IPS-NIHi7 (cell line): Measurements from ENCODE around the gene MFAP4.

Experiments
- DNase-seq: peaks from one replicate; pipeline ENCODE4 v3.0.0; 2012; ENCODE audit warnings: mixed read lengths; ENCODE audit errors: extremely low spot score

Gene MFAP4

GRCh38 chr17:19348081-19348650 is 38.8 kb downstream of the MFAP4 start:
- no peak for DNase-seq

GRCh38 chr17:19347323-19348080 is 39.5 kb downstream of the MFAP4 start:
- no peak for DNase-seq

GRCh38 chr17:19346351-19347255 is 40.4 kb downstream of the MFAP4 start:
- no peak for DNase-seq

GRCh38 chr17:19345486-19346350 is 41.3 kb downstream of the MFAP4 start:
- no peak for DNase-seq

DNA sequence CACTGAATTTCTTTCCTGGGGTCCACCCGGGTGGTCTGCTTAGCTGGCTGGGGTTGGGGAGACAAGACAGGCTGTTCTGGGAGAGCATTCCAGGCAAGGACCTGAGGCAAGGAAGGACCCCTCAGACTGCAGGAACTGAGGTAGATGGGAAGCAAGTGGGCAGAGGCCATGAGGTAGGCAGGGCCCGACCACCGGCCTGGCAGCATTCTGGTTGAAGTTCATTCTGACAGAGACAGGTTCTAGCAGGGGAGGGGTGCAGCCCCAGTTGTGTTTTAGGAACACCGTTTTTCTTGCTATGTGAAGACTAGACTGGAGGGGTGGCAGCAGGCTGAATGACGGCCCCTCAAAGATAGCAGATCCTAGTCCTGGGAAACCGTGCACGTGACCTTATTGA is 41.9 kb downstream of the MFAP4 start:
- no peak for DNase-seq

GRCh38 chr17:19344311-19345066 is 42.5 kb downstream of the MFAP4 start:
- no peak for DNase-seq

GRCh38 chr17:19343671-19344151 is 43.3 kb downstream of the MFAP4 start:
- DNase-seq: no peak

- no peak for DNase-seq
These were observed 43.7 kb downstream of the MFAP4 start for GRCh38 chr17:19343256-19343630.

- DNase-seq: no peak
These were observed 44.3 kb downstream of the MFAP4 start for GRCh38 chr17:19342611-19343255.

DNA sequence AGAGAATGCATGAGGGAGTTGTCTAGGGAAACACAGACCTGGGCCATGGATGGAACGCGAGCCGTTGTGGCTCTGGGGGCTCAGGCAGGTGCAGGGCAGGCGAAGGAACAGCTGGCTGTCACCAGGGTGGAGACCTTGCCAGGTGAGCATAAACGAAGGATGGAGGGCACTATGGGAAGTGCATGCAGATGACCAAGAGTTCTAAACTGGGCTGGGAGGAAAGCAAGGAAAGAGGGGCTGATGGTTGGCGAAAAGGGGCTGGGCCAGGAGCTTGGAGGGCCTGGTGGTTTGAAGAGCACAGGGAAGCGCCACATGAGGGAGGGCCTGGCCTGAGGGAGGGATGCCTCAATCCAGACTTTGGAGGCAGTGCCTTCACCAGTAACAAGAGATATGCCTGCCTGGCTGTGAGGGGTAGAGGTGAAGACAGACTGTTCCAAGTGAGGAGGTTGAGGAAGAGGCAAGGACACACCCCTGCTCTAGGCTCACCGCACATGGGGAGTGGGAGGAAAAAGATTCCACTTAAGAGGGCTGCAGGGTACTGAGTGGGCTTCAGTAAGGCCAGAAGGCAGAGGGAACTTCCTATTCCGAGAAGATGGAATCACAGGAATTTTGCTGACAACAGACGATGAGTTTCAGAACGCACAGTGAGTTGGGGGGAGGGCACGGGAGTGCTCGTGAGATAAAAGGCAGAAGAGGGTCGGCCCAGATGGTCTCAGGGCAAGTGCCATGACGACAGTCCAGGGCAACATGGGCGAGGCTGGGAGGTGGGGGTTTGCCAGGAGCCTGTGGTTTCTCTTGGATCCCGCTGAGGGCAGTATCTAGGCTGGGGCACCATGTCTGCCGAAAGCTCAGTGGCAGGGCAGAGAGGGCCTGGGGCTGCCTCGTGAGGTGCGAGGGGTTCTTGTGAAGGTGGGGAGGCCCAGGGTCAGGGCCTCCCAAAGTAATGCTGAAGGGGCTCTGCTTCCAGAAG is 45.1 kb downstream of the MFAP4 start:
- DNase-seq: no peak

DNA sequence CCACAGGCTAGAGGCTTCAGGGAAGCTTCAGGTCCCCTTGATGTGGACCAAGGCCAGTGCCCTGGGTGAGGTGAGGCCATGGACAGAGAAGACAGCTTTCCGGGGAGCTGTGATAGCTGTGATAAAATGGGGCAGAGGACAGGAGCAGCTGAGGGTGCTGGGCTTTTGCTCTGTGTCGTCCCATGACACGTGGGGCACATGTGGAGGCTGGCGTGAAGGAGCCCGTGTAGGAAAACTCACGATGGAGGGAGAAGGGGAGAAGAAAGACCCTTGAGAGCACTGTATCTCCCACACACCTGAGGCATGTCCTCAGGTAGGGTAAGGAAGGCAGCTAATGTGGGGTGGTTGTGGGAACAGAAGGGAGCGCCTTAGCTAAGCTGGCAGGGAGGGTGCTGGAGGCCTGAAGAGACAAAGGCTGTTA is 45.8 kb downstream of the MFAP4 start:
- DNase-seq: no peak

DNA sequence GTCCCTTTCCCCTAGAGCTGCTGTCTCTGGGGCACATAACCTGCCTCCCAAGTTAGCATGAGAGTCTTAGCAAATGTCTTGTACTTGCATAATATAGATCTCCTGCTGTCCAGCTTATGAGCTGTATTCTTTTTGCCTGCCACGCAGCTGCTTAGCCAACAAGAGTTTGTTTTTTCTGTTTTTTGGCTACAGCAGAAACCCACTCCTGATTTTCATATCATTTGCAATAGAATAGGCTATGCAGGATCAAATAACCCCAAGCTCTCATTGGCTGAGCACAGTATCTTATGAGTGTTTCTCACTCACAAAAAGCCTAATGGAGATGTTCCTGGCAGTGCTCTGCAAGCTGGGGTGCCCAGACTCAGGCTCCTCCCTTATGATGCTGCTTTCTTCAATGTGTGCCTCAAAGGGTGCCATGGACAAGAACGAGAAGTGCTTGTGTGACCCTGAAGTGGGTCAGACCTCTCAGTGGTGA is 47.6 kb downstream of the MFAP4 start:
- DNase-seq: no peak

DNA sequence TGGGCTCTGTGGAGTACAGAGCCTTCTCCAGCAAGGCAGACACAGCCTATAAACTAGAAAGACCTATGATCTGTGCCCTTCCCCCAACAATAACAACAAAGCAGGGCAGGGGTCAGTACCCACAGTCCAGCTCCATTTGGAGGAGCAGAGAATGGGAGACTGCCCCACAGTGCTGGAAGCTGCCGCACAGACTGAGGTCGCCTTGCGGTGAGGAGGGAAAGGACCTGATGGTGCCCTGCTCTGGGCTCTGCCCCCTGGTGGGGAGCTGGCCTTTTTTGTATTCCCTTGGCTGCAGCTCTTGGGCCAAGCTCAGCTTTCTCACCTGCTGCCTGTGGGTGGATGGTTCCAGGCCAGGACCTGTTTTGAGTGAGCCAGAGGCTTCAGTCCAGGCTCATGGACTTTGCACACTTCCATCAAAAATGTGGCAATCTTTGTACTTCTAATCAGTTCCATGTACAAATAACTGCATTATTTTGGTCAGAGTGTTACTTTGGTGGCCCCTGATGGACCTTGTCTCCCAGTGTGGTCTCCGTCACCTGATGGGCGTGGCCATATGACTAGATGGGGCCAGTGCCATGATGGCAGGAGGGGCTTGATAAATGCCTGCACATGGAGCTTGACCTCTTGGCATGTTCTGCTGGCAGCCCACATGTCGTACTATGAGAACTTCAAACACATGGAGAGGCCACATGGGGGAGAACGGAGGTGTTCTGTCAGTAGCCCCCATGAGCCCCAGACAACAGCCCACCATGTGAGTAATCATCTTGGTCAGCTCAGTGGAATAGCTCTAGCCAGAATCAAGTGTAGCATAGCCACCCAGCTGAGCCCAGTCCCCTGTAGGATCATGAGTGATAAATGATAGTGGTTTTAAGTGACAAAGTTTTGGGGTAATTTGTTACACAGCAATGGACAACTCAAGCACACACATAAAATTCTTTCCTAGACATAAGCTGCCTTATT is 48.7 kb downstream of the MFAP4 start:
- DNase-seq: peak; percentile 92

DNA sequence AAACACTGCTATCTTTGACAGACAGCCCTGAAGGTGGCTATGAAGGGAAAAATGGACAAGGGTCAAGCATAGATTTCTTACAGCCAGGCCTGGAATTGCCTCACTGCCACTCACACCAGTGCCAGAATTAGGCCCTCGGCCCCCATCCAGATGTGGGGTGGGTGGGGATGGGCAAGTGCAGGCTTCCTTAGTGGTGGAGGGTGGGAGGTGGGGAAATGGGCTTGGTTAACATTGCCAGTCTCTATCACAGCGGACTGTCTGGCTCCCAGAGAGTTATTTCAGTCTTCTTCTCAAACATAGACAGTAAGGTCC is 49.3 kb downstream of the MFAP4 start:
- DNase-seq: no peak

DNA sequence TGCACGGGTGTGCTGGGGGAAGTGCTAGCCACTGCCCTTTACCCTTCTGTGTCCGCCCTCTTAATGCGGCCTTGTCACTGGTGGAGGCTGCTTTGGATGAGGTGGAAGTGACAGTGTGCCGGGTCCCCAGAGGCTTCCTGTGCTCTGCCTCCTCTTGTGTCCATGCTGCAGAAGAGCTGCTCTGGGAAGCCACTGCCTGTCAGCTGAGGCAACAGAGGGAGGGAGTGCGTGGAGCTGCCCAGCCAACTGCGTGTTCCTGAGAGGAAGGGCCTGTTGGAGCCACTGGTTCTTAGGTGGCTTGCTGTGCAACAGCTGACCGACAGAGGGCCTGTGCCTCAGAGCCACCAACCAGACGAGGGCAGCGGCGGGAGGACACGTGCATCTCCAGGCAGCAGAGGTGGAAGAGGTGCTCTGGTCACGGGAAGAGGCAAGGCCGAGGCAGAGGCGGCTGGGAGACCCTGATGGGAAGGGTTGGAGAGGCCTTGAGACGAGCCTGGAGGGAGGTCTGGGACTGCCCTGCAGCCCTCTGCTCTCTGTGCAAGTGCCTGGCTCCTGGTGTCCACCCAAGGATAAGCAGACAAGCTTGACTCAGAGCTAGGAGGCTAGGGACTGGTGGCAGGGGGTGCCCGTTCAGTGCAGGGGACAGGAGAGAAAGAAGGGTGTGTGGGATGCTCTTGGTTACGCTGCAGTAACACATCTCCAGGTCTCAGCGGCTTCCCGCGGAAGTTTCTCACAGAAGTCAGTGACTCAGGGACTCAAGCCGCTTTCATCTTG is 49.9 kb downstream of the MFAP4 start:
- DNase-seq: peak; percentile 53

GRCh38 chr17:19335951-19336631 is 50.9 kb downstream of the MFAP4 start:
- DNase-seq: no peak

DNA sequence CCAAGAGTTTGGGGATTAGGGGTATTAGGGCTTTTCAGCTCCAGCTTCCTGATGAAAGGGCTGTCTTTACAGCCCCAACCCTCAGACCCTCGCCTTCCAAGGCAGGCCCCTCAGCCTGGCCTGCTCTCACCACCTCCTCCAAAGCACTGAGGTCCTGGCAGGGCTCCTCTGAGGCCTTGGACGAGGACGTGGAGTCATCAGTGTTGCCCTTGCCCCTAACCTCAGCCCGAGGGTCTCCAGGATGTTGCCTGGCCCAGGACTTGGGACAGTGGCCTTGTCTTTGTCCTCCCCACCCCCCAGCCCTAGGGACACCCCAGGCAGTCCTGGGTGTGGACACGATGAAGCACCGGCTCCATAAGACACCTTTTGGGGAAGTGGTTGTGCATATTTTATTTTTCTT is 52.7 kb downstream of the MFAP4 start:
- DNase-seq: no peak
